GM21360 (cell line): Measurements from ENCODE around the gene NIPAL1.

Experiments used
- ATAC-seq: cut with Tn5 transposase; IDR thresholded peaks from one replicate; pipeline ENCODE4 v1.9.1; 2021; ENCODE audit warnings: mild to moderate bottlenecking, moderate library complexity; ENCODE audit not compliant: unreplicated experiment

NIPAL1 gene

DNA sequence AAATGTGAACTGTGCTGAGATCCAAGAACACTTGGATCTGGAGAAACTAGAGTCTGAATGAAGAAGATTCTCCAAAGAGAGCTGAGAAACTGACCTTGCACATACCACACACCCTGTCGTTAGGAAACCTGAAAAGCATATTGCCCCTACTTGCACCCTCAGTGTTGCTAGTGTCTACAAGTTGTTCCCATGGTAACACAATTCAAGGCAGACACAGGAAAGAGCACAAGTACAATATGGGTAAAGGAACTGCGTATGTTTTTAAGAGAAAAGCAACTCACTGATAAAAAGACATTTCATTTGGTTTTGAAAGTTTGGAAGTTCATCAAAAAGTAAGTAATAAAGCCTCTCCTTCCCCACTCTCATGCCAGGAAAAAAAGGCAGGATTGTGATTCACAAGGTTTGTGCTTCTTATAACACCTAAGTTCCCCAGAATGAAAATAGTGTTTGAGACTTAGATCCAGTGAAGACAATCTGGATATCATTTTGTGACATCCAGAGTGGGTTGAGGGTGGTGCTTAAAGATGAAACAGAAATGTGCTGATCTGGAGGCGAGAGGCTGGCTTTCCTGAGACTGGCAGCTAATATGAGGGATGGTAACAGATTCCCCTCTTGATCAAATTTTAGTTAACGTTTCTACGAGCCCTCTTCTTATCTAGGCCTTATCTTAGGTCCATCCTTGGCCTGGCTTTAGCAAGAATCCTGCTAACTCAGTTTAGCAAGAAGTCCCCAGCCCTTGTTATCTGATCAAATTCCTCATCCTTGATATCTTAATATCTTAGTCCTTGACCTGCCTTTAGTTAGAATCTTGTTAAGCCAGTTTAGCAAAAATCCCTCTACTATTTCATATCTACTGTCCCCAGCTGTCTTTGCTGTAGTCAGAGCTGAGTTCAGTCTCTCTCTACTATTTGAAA lies 42.3 kb downstream of the NIPAL1 start:
- no peak for ATAC-seq

DNA sequence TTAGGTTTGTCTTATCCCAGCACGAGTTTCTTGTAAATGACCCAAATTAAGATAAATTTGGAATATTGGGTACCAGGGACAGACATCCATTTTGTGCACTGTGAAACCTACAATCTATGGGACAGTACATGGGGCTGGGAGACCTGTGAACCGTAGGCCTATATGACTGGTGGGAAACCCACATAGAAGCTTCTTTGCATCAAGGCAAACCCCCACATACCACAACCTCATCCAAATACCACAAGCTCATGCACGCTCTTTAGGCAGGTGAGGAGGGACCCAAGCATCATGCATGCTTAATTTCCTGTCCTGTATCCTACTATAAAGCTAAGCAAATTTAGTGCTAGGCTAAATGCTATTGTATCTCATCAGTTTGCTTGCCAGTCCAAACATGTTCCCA lies 47.8 kb downstream of the NIPAL1 start:
- ATAC-seq: no peak

- ATAC-seq: peak; percentile 67
These were observed 49.0 kb downstream of the NIPAL1 start for GRCh38 chr4:48065587-48066052.

- ATAC-seq: no peak
These were observed 51.0 kb downstream of the NIPAL1 start for GRCh38 chr4:48067536-48067935.

DNA sequence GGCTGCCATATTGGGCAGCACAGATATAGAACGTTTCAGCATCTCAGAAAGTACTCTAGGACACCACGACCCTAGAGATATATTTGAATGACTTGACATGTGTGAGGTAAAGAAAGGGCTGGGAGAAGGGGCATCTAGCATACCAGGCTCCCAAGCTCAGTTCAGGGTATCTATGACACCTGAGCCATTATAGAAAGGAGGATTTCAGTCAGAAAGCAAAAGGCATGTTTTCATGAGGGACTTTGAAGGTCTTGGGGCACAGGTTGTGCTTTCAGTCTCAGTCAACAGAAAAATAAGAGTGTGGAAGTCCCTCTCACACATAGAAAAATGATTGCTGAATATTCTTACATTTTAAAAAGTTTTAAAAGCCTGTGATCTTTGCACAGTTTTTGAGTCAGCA lies 51.6 kb downstream of the NIPAL1 start:
- ATAC-seq: no peak

DNA sequence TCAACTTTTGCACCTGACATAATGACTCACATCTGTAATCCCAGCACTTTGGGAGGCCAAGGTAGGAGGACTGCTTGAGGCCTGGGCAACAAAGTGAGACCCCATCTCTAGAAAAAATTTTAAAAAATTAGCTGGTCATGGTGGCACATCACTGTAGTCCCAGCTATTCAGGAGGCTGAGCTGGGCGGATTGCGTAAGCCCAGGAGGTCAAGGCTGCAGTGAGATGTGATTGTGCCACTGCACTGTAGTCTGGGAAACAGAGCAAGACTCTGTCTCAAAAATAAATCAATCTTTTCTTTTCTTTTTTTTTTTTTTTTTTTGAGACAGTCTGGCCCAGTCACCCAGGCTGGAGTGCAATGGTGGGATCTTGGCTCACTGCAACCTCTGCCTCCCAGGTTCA lies 52.5 kb downstream of the NIPAL1 start:
- no peak for ATAC-seq

DNA sequence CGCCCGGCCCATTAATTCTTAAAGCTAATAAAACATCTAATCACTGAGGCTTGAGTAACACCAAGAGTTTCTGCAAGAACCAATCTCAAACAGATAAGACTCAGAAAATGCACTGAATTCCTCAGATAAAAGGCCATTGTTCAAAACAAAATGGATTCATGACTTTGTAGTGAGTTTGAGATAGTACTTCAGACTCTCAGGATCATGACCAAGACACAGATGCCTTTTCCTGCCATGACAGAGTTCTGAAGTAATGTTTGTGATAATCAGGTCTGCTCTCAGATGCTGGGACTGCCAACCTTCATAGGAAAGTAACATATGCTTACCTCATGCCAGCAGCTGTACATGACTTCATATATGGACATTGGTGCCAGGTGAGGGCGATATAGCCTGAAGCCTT lies 54.6 kb downstream of the NIPAL1 start:
- no peak for ATAC-seq

GRCh38 chr4:48073567-48074103 lies 57.1 kb downstream of the NIPAL1 start:
- ATAC-seq: no peak

DNA sequence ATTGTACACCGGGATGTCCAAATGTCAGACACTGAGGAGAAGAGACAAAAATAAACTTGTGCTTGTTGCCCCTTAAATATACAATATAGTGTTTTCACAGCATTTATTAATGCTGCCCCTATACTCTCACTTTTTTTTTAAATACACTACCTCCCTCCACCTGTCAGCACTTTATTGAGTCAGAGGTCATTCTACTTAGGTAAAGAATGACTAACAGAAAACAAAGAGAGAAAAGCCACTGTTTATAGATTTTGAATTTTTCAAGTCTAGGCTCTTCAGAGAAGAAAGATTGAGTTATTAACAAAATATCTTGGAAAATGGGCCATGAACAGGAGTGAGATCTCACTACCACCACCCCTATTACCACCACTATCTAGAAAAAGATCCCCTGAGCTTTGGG lies 58.1 kb downstream of the NIPAL1 start:
- no peak for ATAC-seq

GRCh38 chr4:48078425-48078824 lies 61.9 kb downstream of the NIPAL1 start:
- no peak for ATAC-seq

DNA sequence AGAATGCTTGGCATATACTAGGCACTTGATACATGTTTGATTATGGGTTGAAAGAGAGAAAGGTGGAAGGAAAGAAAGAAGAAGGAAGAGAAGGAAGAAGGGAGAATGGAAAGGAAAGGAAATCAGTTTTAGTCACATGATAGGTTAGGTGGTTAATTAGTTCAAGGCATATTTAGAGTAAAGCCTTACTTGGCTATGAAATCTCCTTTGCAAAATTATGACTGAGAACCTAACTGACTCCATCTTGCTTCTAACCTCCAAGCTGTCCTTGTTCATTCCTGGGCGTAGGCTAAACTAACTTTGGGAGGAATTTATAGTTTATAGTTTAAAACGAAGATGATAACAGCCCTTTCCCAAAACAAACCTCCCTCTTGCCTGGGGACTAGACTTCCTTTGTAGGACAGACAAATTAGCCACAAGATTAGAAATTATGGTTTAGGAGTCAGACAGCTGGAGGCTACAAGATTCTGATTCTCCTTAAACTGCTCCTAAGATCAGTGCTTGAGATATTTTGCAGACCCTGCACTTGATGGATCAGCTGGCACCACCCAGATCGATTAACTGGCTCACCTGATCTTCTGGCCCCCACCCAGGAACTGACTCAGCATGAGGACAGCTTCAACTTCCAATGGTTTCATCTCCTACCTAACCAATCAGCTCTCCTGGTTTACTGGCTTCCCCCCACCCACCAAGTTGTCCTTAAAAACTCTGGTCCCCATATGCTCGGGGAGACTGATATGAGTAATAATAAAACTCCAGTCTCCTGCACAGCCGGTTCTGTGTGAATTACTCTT lies 62.5 kb downstream of the NIPAL1 start:
- ATAC-seq: no peak

GRCh38 chr4:48079972-48080391 lies 63.4 kb downstream of the NIPAL1 start:
- no peak for ATAC-seq

GRCh38 chr4:48081196-48081595 lies 64.6 kb downstream of the NIPAL1 start:
- ATAC-seq: no peak

- ATAC-seq: no peak
These were observed 66.4 kb downstream of the NIPAL1 start for GRCh38 chr4:48082956-48083355.

DNA sequence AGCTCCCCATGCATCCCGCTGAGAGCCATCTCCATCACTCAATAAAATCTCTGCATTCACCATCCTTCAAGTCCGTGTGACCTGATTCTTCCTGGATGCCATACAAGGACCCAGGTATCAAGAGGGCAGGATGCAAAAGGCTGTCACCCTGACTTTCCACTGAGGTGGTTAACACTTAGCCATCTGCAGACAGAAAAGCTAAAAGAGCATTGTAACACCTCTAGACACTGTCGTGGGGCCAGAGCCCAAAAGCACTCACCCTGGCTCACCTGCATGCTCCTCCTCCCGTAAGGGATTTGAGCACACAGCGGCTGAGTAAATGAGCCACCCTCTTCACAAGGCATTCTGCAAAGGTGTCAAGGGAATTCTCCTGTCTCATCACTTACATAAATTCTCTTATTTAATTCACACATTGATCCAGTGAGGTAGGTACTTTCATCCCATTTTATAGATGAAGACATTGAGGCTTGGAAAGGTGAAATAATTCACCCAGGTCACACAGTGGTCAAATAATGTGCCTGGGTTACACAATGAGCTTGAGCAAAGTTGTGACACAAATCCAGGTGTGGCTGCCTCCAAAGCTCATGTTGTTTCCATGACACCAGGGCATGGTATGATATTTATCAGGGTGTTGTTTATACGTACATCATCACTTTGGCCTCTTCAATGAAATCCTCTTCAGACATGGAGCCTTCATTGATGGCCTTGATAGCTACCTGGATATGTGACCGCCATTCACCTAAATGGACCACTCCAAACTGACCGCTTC lies 69.4 kb downstream of the NIPAL1 start:
- ATAC-seq: no peak
